B cell (primary cell): Measurements from ENCODE around the gene RIC8B. TPM values are rescaled to one million over a fixed set of nuclear protein-coding genes. Genes with fewer than 3 reads are reported as not detected.

ENCODE experiments used
- ATAC-seq: fragments of 200-7000 bp; cut with Tn5 transposase; one replicate; pipeline ENCODE4 v1.10.0; 2021; ENCODE audit warnings: low read depth, mild to moderate bottlenecking, moderate number of reproducible peaks, moderate library complexity
- CTCF ChIA-PET: fragments of 350-600 bp; sonication (Branson Sonifier 250); formaldehyde crosslinking; loops from one replicate; lab custom pipeline; 2021; ENCODE audit warnings: antibody characterized with exemption, inconsistent platforms; lab: Charles Lee
- POLR2A ChIA-PET: fragments of 350-600 bp; sonication (Branson Sonifier 250); formaldehyde crosslinking; loops from one replicate; lab custom pipeline; 2021; ENCODE audit warnings: antibody characterized with exemption; lab: Charles Lee
- DNase-seq: peaks from one replicate; pipeline ENCODE4 v3.0.0; 2013
- H2AFZ ChIP-seq: 2 replicates; pipeline ENCODE4 v1.6.1; 2012; ENCODE audit warnings: mild to moderate bottlenecking, low read depth, low read length; ENCODE audit not compliant: insufficient read depth, poor library complexity, severe bottlenecking
- H3K27ac ChIP-seq, 2 donors: 1 replicate in 1 of 2; 2 replicates in 1 of 2; pipeline ENCODE4 v1.5.1; 2012 to 2013; ENCODE audit warnings: low read length in 2 of 2, mild to moderate bottlenecking in 2 of 2, moderate library complexity in 1 of 2
- H3K27me3 ChIP-seq, 4 experiments: fragments of 200-600 bp in 1 of 4; sonication (generic) in 1 of 4; replicated peaks in 1 of 4; 1 replicate in 2 of 4; 2 replicates in 2 of 4; pipeline versions ENCODE4 v1.6.1 to v1.7.0; 2013 to 2016; ENCODE audit warnings: low read length in 3 of 4, mild to moderate bottlenecking in 2 of 4, mixed read lengths in 1 of 4, moderate library complexity in 1 of 4; ENCODE audit not compliant: insufficient read depth in 4 of 4, control insufficient read depth in 3 of 4; ENCODE audit errors: control extremely low read depth in 1 of 4
- H3K36me3 ChIP-seq, 2 experiments: replicated peaks in 1 of 2; 1 replicate in 1 of 2; 2 replicates in 1 of 2; pipeline versions ENCODE4 v1.6.1 to v1.7.1; 2013; ENCODE audit warnings: low read length in 1 of 2; ENCODE audit not compliant: insufficient read depth in 2 of 2, control insufficient read depth in 1 of 2; ENCODE audit errors: control extremely low read depth in 1 of 2, extremely low read depth in 1 of 2
- H3K4me1 ChIP-seq, 2 donors: fragments of 200-600 bp in 1 of 2; sonication (generic) in 1 of 2; 1 replicate in 1 of 2; 2 replicates in 1 of 2; pipeline versions ENCODE4 v1.5.1 to v1.6.1; 2013 to 2017; ENCODE audit warnings: low read length in 2 of 2; ENCODE audit not compliant: control insufficient read depth in 2 of 2, insufficient read depth in 2 of 2
- H3K4me2 ChIP-seq: replicated peaks from 2 replicates; pipeline ENCODE3; 2012; ENCODE audit warnings: mild to moderate bottlenecking, low read depth, low read length; ENCODE audit not compliant: poor library complexity, severe bottlenecking
- H3K4me3 ChIP-seq, 5 experiments: fragments of 200-600 bp in 1 of 5; sonication (generic) in 1 of 5; 1 replicate in 3 of 5; 2 replicates in 2 of 5; pipeline versions ENCODE4 v1.5.1 to v1.7.0; 2011 to 2016; ENCODE audit warnings: low read length in 4 of 5, mild to moderate bottlenecking in 4 of 5, low read depth in 2 of 5, control low read depth in 1 of 5, moderate library complexity in 1 of 5; ENCODE audit not compliant: insufficient read depth in 1 of 5; ENCODE audit errors: control extremely low read depth in 1 of 5, extremely low read depth in 1 of 5
- H3K79me2 ChIP-seq: fragments of 200-600 bp; sonication (generic); one replicate; pipeline ENCODE4 v1.6.0; 2016; ENCODE audit warnings: low read length; ENCODE audit not compliant: control insufficient read depth, insufficient read depth
- H3K9ac ChIP-seq: fragments of 200-600 bp; sonication (generic); 2 replicates; pipeline ENCODE4 v1.6.1; 2017; ENCODE audit warnings: mild to moderate bottlenecking, low read length, moderate library complexity
- H3K9me3 ChIP-seq, 3 donors: one replicate each; pipeline versions ENCODE4 v1.6.1 to v1.7.1; 2013; ENCODE audit warnings: low read length in 2 of 3; ENCODE audit not compliant: control insufficient read depth in 2 of 3, insufficient read depth in 1 of 3; ENCODE audit errors: control extremely low read depth in 1 of 3
- H4K20me1 ChIP-seq: 2 replicates; pipeline ENCODE4 v1.6.0; 2012; ENCODE audit warnings: mild to moderate bottlenecking, low read length; ENCODE audit not compliant: insufficient read depth, control insufficient read depth, poor library complexity, severe bottlenecking
- H3K27ac Mint-ChIP-seq: one replicate; pipeline ENCODE4 v1.8.0; 2021; ENCODE audit warnings: mixed read lengths
- H3K27me3 Mint-ChIP-seq: one replicate; pipeline ENCODE4 v1.8.0; 2021; ENCODE audit warnings: mixed read lengths
- H3K4me1 Mint-ChIP-seq: one replicate; pipeline ENCODE4 v1.8.0; 2021; ENCODE audit warnings: mixed read lengths
- H3K4me3 Mint-ChIP-seq: one replicate; pipeline ENCODE4 v1.8.0; 2021; ENCODE audit warnings: mixed read lengths
- H3K9me3 Mint-ChIP-seq: one replicate; pipeline ENCODE4 v1.8.0; 2022; ENCODE audit warnings: mixed read lengths; ENCODE audit not compliant: insufficient read depth
- EZH2 ChIP-seq: IDR thresholded peaks from 2 replicates; pipeline ENCODE4 v1.6.1; 2012; ENCODE audit warnings: borderline replicate concordance, low read depth, mild to moderate bottlenecking, moderate library complexity, low read length; ENCODE audit not compliant: insufficient read depth, poor library complexity, severe bottlenecking
- WGBS: methylation state at CpG from one replicate; pipeline ENCODE4 v1.1.5; 2013; ENCODE audit warnings: missing lambda C conversion rate; ENCODE audit not compliant: insufficient coverage; 5-methylcytosine and 5-hydroxymethylcytosine counted together
- intact Hi-C: fragments of 100-400 bp; cut with micrococcal nuclease; formaldehyde crosslinking; loops from one replicate; pipeline ENCODE4 v1.10.0; 2022
- polyA plus RNA-seq: library from polyadenylated mRNA; depleted of rRNA; stranded (reverse); fragments of >200 nt; gene quantifications from 2 replicates; pipeline ENCODE4 v1.2.3, GENCODE V29; 2012
- total RNA-seq, 2 donors: library from RNA; stranded (reverse); fragments of 120-200 nt in 1 of 2; gene quantifications; 1 replicate in 1 of 2; 2 replicates in 1 of 2; pipeline versions ENCODE4 v1.2.3 to v1.2.4, GENCODE V29; 2013 to 2022
- TF ChIP-seq, protein P1 (sequence below): fragments of 200-600 bp; IDR thresholded peaks from one replicate; pipeline ENCODE4 v1.8.0; 2022; ENCODE audit warnings: antibody characterized with exemption, mild to moderate bottlenecking

RIC8B gene
- total and polyA plus RNA-seq, 2 donors (not counting 1 experiment from before 2014, with no cell fraction given): 3.0 to 14.8 TPM

DNA sequence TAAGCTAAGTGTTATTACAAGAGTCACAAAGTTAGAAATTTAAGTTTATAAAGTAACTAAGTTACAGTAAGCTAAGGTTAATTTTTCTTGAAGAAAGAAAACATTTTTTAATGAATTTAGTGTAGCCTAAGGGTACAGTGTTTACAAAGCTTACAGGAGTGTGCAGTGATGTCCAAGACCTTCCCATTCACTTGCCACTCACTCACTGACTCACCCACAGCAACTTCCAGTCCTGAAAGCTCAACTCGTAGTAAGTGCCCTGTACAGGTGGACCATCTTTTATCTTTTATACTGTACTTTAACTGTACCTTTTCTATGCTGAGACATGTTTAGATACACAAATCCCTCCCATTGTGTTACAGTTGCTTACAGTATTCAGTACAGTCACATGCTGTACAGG lies 120.3 kb downstream of the RIC8B start:
- no peaks in the 10 kb centered on the region for H3K4me1 ChIP-seq
- no peaks in the 10 kb centered on the region for H3K4me1 Mint-ChIP-seq
- no peak for ATAC-seq
- H3K4me2 ChIP-seq: no peak overlapping the region
- no peaks in the 10 kb centered on the region for H3K9me3 Mint-ChIP-seq
- no peak overlapping the region for H3K4me3 ChIP-seq
- TF ChIP-seq, protein P1, sequence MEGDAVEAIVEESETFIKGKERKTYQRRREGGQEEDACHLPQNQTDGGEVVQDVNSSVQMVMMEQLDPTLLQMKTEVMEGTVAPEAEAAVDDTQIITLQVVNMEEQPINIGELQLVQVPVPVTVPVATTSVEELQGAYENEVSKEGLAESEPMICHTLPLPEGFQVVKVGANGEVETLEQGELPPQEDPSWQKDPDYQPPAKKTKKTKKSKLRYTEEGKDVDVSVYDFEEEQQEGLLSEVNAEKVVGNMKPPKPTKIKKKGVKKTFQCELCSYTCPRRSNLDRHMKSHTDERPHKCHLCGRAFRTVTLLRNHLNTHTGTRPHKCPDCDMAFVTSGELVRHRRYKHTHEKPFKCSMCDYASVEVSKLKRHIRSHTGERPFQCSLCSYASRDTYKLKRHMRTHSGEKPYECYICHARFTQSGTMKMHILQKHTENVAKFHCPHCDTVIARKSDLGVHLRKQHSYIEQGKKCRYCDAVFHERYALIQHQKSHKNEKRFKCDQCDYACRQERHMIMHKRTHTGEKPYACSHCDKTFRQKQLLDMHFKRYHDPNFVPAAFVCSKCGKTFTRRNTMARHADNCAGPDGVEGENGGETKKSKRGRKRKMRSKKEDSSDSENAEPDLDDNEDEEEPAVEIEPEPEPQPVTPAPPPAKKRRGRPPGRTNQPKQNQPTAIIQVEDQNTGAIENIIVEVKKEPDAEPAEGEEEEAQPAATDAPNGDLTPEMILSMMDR: no peak
- TF ChIP-seq EZH2: no peak
- DNase-seq: no peak
- no peak overlapping the region for H3K4me3 Mint-ChIP-seq
- CTCF ChIA-PET: no interaction called here
- POLR2A ChIA-PET: no interaction called here
- H3K36me3 ChIP-seq: no peaks in the 10 kb centered on the region
- peaks cover 78% of the 10 kb centered on the region for H3K27me3 Mint-ChIP-seq
- intact Hi-C loops: no loop called here
- H3K79me2 ChIP-seq: no peaks in the 10 kb centered on the region
- no peaks in the 10 kb centered on the region for H3K9me3 ChIP-seq
- H3K27me3 ChIP-seq: peaks cover 2 to 76% (median 73%) of the 10 kb centered on the region in 4 experiments
- H2AFZ ChIP-seq: no peak overlapping the region
- H3K9ac ChIP-seq: no peak overlapping the region
- WGBS: no CpG with 5 or more reads among the region's 1 CpG
- no peaks in the 10 kb centered on the region for H4K20me1 ChIP-seq
- H3K27ac Mint-ChIP-seq: no peak overlapping the region
- H3K27ac ChIP-seq: no peak overlapping the region

DNA sequence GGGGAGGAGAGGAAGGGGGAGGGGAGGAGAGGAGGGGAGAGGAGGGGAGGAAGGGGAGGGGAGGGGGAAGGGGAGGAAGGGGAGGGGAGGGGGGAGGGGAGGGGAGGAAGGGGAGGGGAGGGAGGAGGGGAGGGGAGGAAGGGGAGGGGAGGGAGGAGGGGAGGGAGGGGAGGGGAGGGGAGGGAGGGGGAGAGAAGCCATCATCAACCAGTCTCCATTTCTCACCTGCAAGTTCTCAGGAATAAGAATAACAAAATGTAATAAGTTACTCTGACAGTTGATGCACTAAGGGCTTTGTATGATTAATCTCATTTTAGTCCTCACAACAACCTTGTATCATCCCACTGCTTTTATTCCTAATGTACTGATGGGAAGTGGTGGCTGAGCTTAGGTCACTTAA lies 122.1 kb downstream of the RIC8B start:
- Mint-ChIP-seq H3K4me1 (no peaks in the 10 kb centered on the region), H3K4me3 (no peak overlapping the region), H3K27me3 (peaks cover 78% of the 10 kb centered on the region), H3K27ac (no peak overlapping the region), H3K9me3 (no peaks in the 10 kb centered on the region)
- Histone ChIP-seq H3K27me3 (peaks cover 2 to 77% (median 72%) of the 10 kb centered on the region in 4 experiments), H3K36me3 (no peaks in the 10 kb centered on the region), H3K27ac (no peak overlapping the region), H3K4me3 (no peak overlapping the region), H4K20me1 (no peaks in the 10 kb centered on the region), H3K9me3 (no peaks in the 10 kb centered on the region), H3K9ac (no peak overlapping the region), H3K79me2 (no peaks in the 10 kb centered on the region), H3K4me2 (no peak overlapping the region), H3K4me1 (no peaks in the 10 kb centered on the region), H2AFZ (no peak overlapping the region)
- TF ChIP-seq EZH2: no peak
- TF ChIP-seq, protein P1: no peak
- DNase-seq: no peak
- no peak for ATAC-seq
- intact Hi-C loops: no loop called here
- POLR2A ChIA-PET: no interaction called here
- CTCF ChIA-PET: interaction anchor here (0.6 kb wide), 1 partner anchor 22 kb away, joined by 3 read pairs; no protein-coding TSS in a partner anchor
